Mammary epithelial cell (primary cell): ENCODE results near the gene IRAK3.

Experiments
- CTCF ChIP-seq, 2 donors: IDR thresholded peaks in 1 of 2; conservative IDR thresholded peaks in 1 of 2; 2 replicates each; pipeline ENCODE4 v1.5.1; 2011 to 2012; ENCODE audit warnings: inconsistent platforms in 2 of 2, low read length in 2 of 2, mild to moderate bottlenecking in 2 of 2, control low read depth in 1 of 2, low read depth in 1 of 2; ENCODE audit not compliant: insufficient read depth in 1 of 2; ENCODE audit errors: extremely low read depth in 1 of 2
- EZH2 ChIP-seq: IDR thresholded peaks from 2 replicates; pipeline ENCODE4 v1.6.1; 2012; ENCODE audit warnings: low read length, inconsistent platforms, borderline replicate concordance

- TF ChIP-seq CTCF (conservative IDR thresholded peaks at IDR 0.05 in 1 of 2, IDR thresholded peaks at IDR 0.05 in 1 of 2; ENCODE audit: extremely low read depth in 1 of 2, insufficient read depth in 1 of 2, low read depth in 1 of 2, low read length in 2 of 2) (no peak), EZH2 (no peak)
Observed at GRCh38 chr12:66232263-66232662, 43.2 kb downstream of the IRAK3 start.
